Neural cell (in vitro differentiated cells): ENCODE measurements around the gene FNDC3B. TPM values are rescaled to one million over a fixed set of nuclear protein-coding genes. Genes with fewer than 3 reads are reported as not detected.
"Not testable (repeated sequence)": the region's sequence is repeated elsewhere in the genome, so short reads cannot be mapped to it uniquely, and the experiment has no call there.

ENCODE experiments used
- H2AFZ ChIP-seq: fragments of 200-600, 300-800 bp; sonication (generic), shearing (Covaris generic); 2 replicates; pipeline ENCODE4 v1.6.0; 2014; ENCODE audit warnings: low read depth, mild to moderate bottlenecking, antibody characterized with exemption, low read length, moderate library complexity
- H3F3A ChIP-seq: fragments of 200-600 bp; shearing (Covaris generic); 2 replicates; pipeline ENCODE4 v1.6.1; 2016; ENCODE audit warnings: mild to moderate bottlenecking, moderate library complexity, mixed read lengths, antibody characterized with exemption, low read length; ENCODE audit not compliant: insufficient read depth, poor library complexity, severe bottlenecking
- H3K27ac ChIP-seq: fragments of 200-600, 300-800 bp; sonication (generic), shearing (Covaris generic); 2 replicates; pipeline ENCODE4 v1.5.1; 2014; ENCODE audit warnings: mild to moderate bottlenecking, low read length, moderate library complexity
- H3K27me3 ChIP-seq: fragments of 300-800, 200-600 bp; sonication (generic), shearing (Covaris generic); 2 replicates; pipeline ENCODE4 v1.6.0; 2014; ENCODE audit warnings: mild to moderate bottlenecking, low read depth, low read length, moderate library complexity; ENCODE audit not compliant: insufficient read depth
- H3K36me3 ChIP-seq: fragments of 300-800, 200-600 bp; sonication (generic), shearing (Covaris generic); 2 replicates; pipeline ENCODE4 v1.5.1; 2014; ENCODE audit warnings: mild to moderate bottlenecking, antibody characterized with exemption, low read length, moderate library complexity; ENCODE audit not compliant: insufficient read depth
- H3K4me2 ChIP-seq: fragments of 300-800, 200-600 bp; sonication (generic), shearing (Covaris generic); 2 replicates; pipeline ENCODE4 v1.6.0; 2014; ENCODE audit warnings: mild to moderate bottlenecking, low read length
- H3K4me3 ChIP-seq: fragments of 300-800, 200-600 bp; sonication (generic), shearing (Covaris generic); 2 replicates; pipeline ENCODE4 v1.5.1; 2014; ENCODE audit warnings: mild to moderate bottlenecking, low read length, moderate library complexity
- H3K79me2 ChIP-seq: fragments of 200-600 bp; shearing (Covaris generic); replicated peaks from 2 replicates; pipeline ENCODE4 v1.6.0; 2014; ENCODE audit warnings: mild to moderate bottlenecking, low read length, moderate library complexity; ENCODE audit not compliant: insufficient read depth
- H3K9ac ChIP-seq: fragments of 300-800, 200-600 bp; sonication (generic), shearing (Covaris generic); 2 replicates; pipeline ENCODE4 v1.6.1; 2016; ENCODE audit warnings: mild to moderate bottlenecking, low read length, mixed read lengths
- H3K9me2 ChIP-seq: fragments of 200-600 bp; shearing (Covaris generic); 2 replicates; pipeline ENCODE4 v1.6.1; 2016; ENCODE audit warnings: mild to moderate bottlenecking, low read length, mixed read lengths; ENCODE audit not compliant: insufficient read depth
- H3K9me3 ChIP-seq: fragments of 200-600, 300-800 bp; sonication (generic), shearing (Covaris generic); 2 replicates; pipeline ENCODE4 v1.6.1; 2016; ENCODE audit warnings: mild to moderate bottlenecking, mixed run types, low read length, moderate library complexity, mixed read lengths
- H4K20me1 ChIP-seq: fragments of 200-600 bp; shearing (Covaris generic); 2 replicates; pipeline ENCODE4 v1.6.1; 2016; ENCODE audit warnings: mild to moderate bottlenecking, mixed run types; ENCODE audit not compliant: insufficient read depth
- EP300 ChIP-seq: fragments of 450-650 bp; conservative IDR thresholded peaks from 2 replicates; pipeline ENCODE4 v1.6.1; 2014; ENCODE audit warnings: antibody characterized with exemption, mild to moderate bottlenecking, moderate library complexity; ENCODE audit not compliant: poor library complexity, severe bottlenecking
- EZH2 ChIP-seq: fragments of 200-600, 300-800 bp; shearing (Covaris generic), sonication (generic); IDR thresholded peaks from 2 replicates; pipeline ENCODE4 v1.6.1; 2014; ENCODE audit warnings: antibody characterized with exemption, low read length, borderline replicate concordance, mild to moderate bottlenecking; ENCODE audit not compliant: insufficient read depth, poor library complexity, severe bottlenecking
- MXI1 ChIP-seq: fragments of 450-650 bp; conservative IDR thresholded peaks from 2 replicates; pipeline ENCODE4 v1.6.1; 2014; ENCODE audit warnings: antibody characterized with exemption, mild to moderate bottlenecking; ENCODE audit not compliant: poor library complexity, severe bottlenecking
- POLR2AphosphoS5 ChIP-seq: IDR thresholded peaks from 2 replicates; pipeline ENCODE4 v1.6.1; 2012
- RAD21 ChIP-seq: fragments of 450-650 bp; conservative IDR thresholded peaks from 2 replicates; pipeline ENCODE4 v1.6.1; 2014; ENCODE audit warnings: antibody characterized with exemption, mild to moderate bottlenecking, moderate library complexity
- SMC3 ChIP-seq: fragments of 450-650 bp; conservative IDR thresholded peaks from 2 replicates; pipeline ENCODE4 v1.6.1; 2014; ENCODE audit warnings: antibody characterized with exemption, mild to moderate bottlenecking, moderate library complexity; ENCODE audit not compliant: poor library complexity
- TAF1 ChIP-seq: IDR thresholded peaks from 2 replicates; pipeline ENCODE4 v1.6.1; 2012; ENCODE audit warnings: low read depth
- polyA plus RNA-seq: library from polyadenylated mRNA; depleted of rRNA; stranded (reverse); fragments of >200 nt; gene quantifications from 2 replicates; pipeline ENCODE4 v1.2.3, GENCODE V29; 2014
- TF ChIP-seq, protein P1 (sequence below): IDR thresholded peaks from 2 replicates; pipeline ENCODE4 v1.6.1; 2012; ENCODE audit warnings: borderline replicate concordance
- TF ChIP-seq, protein P2 (sequence below): fragments of 450-650 bp; IDR thresholded peaks from 2 replicates; pipeline ENCODE4 v1.5.1; 2014; ENCODE audit warnings: antibody characterized with exemption, mild to moderate bottlenecking, moderate library complexity; ENCODE audit not compliant: poor library complexity, severe bottlenecking

The FNDC3B gene
- polyA plus RNA-seq, 1 donor from 2014 or later: 4.9 TPM

DNA sequence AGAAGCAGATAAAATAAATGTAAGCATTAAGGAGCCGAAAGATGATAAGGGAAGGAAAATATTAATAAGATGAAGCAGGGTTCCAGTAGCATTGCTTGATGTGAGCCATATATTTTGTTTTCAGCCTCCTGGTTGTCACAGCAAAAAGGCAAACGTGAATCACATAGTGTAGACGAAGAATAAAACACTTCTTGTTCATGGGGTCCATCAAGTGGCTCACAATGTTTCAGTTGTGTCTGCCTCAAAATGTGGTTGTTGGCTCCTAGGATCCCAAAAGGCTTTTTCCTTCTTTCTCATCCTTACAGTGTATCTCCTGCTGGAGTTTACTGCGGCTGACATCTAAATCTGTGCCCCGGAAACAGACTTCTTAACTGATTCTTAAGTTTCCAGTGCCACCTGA is 213.8 kb downstream of the FNDC3B start:
- no peaks in the 10 kb centered on the region for H3K79me2 ChIP-seq
- no peaks in the 10 kb centered on the region for H3K27me3 ChIP-seq
- H3K9me2 ChIP-seq: no peaks in the 10 kb centered on the region
- TF ChIP-seq, protein P1, sequence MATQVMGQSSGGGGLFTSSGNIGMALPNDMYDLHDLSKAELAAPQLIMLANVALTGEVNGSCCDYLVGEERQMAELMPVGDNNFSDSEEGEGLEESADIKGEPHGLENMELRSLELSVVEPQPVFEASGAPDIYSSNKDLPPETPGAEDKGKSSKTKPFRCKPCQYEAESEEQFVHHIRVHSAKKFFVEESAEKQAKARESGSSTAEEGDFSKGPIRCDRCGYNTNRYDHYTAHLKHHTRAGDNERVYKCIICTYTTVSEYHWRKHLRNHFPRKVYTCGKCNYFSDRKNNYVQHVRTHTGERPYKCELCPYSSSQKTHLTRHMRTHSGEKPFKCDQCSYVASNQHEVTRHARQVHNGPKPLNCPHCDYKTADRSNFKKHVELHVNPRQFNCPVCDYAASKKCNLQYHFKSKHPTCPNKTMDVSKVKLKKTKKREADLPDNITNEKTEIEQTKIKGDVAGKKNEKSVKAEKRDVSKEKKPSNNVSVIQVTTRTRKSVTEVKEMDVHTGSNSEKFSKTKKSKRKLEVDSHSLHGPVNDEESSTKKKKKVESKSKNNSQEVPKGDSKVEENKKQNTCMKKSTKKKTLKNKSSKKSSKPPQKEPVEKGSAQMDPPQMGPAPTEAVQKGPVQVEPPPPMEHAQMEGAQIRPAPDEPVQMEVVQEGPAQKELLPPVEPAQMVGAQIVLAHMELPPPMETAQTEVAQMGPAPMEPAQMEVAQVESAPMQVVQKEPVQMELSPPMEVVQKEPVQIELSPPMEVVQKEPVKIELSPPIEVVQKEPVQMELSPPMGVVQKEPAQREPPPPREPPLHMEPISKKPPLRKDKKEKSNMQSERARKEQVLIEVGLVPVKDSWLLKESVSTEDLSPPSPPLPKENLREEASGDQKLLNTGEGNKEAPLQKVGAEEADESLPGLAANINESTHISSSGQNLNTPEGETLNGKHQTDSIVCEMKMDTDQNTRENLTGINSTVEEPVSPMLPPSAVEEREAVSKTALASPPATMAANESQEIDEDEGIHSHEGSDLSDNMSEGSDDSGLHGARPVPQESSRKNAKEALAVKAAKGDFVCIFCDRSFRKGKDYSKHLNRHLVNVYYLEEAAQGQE: no peak
- TF ChIP-seq TAF1: no peak
- no peak overlapping the region for H3K4me2 ChIP-seq
- no peak overlapping the region for H2AFZ ChIP-seq
- H3K9ac ChIP-seq: no peak overlapping the region
- H3K4me3 ChIP-seq: no peak overlapping the region
- no peak overlapping the region for H3K27ac ChIP-seq
- H4K20me1 ChIP-seq: no peaks in the 10 kb centered on the region
- no peaks in the 10 kb centered on the region for H3K9me3 ChIP-seq
- no peaks in the 10 kb centered on the region for H3F3A ChIP-seq
- no peaks in the 10 kb centered on the region for H3K36me3 ChIP-seq

GRCh38 chr3:172254542-172254941 is 215.2 kb downstream of the FNDC3B start:
- Histone ChIP-seq H3F3A (no peaks in the 10 kb centered on the region), H3K9ac (no peak overlapping the region), H3K4me3 (no peak overlapping the region), H3K9me3 (no peaks in the 10 kb centered on the region), H3K27me3 (no peaks in the 10 kb centered on the region), H3K79me2 (no peaks in the 10 kb centered on the region), H3K9me2 (no peaks in the 10 kb centered on the region), H3K36me3 (no peaks in the 10 kb centered on the region), H3K4me2 (no peak overlapping the region), H2AFZ (no peak overlapping the region), H3K27ac (no peak overlapping the region), H4K20me1 (no peaks in the 10 kb centered on the region)
- TF ChIP-seq EZH2 (no peak), EP300 (no peak), RAD21 (no peak), SMC3 (no peak), TAF1 (no peak), MXI1 (no peak), POLR2AphosphoS5 (no peak)
- TF ChIP-seq, protein P1: no peak
- TF ChIP-seq, protein P2, sequence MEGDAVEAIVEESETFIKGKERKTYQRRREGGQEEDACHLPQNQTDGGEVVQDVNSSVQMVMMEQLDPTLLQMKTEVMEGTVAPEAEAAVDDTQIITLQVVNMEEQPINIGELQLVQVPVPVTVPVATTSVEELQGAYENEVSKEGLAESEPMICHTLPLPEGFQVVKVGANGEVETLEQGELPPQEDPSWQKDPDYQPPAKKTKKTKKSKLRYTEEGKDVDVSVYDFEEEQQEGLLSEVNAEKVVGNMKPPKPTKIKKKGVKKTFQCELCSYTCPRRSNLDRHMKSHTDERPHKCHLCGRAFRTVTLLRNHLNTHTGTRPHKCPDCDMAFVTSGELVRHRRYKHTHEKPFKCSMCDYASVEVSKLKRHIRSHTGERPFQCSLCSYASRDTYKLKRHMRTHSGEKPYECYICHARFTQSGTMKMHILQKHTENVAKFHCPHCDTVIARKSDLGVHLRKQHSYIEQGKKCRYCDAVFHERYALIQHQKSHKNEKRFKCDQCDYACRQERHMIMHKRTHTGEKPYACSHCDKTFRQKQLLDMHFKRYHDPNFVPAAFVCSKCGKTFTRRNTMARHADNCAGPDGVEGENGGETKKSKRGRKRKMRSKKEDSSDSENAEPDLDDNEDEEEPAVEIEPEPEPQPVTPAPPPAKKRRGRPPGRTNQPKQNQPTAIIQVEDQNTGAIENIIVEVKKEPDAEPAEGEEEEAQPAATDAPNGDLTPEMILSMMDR: no peak

DNA sequence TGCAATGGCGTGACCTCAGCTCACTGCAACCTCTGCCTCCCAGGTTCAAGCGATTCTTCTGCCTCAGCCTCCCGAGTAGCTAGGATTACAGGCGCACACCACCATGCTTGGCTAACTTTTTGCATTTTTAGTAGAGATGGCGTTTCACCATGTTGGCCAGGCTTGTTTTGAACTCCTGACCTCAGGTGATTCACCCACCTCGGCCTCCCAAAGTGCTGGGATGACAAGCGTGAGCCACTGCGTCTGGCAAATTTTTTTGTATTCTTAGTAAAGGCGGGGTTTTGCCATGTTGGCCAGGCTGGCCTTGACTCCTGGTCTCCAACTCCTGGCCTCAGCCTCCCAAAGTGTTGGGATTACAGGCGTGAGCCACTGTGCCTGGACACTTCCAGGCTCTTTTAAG is 215.9 kb downstream of the FNDC3B start:
- not testable (repeated sequence) for H3K9me2 ChIP-seq, H2AFZ ChIP-seq, H3K9ac ChIP-seq, H3F3A ChIP-seq, H3K79me2 ChIP-seq, H4K20me1 ChIP-seq, H3K9me3 ChIP-seq, H3K4me3 ChIP-seq, H3K36me3 ChIP-seq, H3K27ac ChIP-seq, H3K27me3 ChIP-seq, H3K4me2 ChIP-seq
